HUES48 (cell line): ENCODE results near the gene RRP1.
A peak's percentile ranks its signal among the peaks of the same experiment; 100 is the strongest.

ENCODE experiments used
- H3K27ac ChIP-seq: one replicate; pipeline ENCODE4 v1.7.0; 2013; ENCODE audit warnings: low read depth, low read length, inconsistent platforms
- H3K27me3 ChIP-seq: 2 replicates; pipeline ENCODE4 v1.6.1; 2013; ENCODE audit warnings: mild to moderate bottlenecking, low read length; ENCODE audit not compliant: control insufficient read depth, insufficient read depth
- H3K36me3 ChIP-seq: 2 replicates; pipeline ENCODE4 v1.6.1; 2013; ENCODE audit warnings: low read length; ENCODE audit not compliant: control insufficient read depth, insufficient read depth
- H3K4me1 ChIP-seq: 2 replicates; pipeline ENCODE4 v1.6.1; 2013; ENCODE audit warnings: mild to moderate bottlenecking, low read length; ENCODE audit not compliant: control insufficient read depth, insufficient read depth
- H3K4me3 ChIP-seq: 2 replicates; pipeline ENCODE4 v1.5.1; 2013; ENCODE audit warnings: mild to moderate bottlenecking, low read depth, low read length
- H3K9ac ChIP-seq: 2 replicates; pipeline ENCODE4 v1.6.1; 2013; ENCODE audit warnings: mild to moderate bottlenecking, low read depth, low read length, moderate library complexity
- H3K9me3 ChIP-seq: 2 replicates; pipeline ENCODE4 v1.6.1; 2013; ENCODE audit warnings: low read length; ENCODE audit not compliant: control insufficient read depth, insufficient read depth

The RRP1 gene

DNA sequence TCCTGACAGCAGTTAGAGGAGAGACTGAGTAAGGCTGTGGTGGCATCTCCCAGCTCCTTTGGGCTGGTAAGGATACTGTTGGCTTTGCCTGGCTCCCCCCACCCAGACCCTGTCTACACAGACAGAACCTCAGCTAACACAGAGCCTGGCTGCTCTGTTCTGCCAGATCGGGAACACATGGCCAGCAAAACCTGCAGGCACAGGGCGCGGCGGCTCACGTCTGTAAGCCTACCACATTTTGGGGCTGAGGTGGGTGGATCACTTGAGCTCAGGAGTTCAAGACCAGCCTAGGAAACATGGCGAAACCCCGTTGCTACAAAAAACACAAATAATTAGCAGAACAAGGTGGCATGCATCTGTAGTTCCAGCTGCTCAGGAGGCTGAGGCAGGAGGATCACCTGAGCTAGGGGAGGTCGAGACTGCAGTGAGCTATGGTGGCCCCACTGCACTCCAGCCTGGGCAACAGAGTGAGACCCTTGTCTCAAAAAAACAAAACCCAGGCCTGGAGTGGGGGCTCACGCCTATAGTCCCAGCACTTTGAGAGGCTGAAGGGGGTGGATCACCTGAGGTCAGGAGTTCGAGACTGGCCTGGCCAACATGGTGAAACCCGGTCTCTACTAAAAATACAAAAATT is 19.9 kb upstream of the RRP1 start:
- H3K4me3 ChIP-seq: no peak overlapping the region
- H3K9me3 ChIP-seq: no peaks in the 10 kb centered on the region
- H3K9ac ChIP-seq: no peak overlapping the region
- H3K27me3 ChIP-seq: no peaks in the 10 kb centered on the region
- H3K36me3 ChIP-seq: peaks cover 15% of the 10 kb centered on the region
- peaks cover 27% of the 10 kb centered on the region for H3K4me1 ChIP-seq
- H3K27ac ChIP-seq: no peak overlapping the region

DNA sequence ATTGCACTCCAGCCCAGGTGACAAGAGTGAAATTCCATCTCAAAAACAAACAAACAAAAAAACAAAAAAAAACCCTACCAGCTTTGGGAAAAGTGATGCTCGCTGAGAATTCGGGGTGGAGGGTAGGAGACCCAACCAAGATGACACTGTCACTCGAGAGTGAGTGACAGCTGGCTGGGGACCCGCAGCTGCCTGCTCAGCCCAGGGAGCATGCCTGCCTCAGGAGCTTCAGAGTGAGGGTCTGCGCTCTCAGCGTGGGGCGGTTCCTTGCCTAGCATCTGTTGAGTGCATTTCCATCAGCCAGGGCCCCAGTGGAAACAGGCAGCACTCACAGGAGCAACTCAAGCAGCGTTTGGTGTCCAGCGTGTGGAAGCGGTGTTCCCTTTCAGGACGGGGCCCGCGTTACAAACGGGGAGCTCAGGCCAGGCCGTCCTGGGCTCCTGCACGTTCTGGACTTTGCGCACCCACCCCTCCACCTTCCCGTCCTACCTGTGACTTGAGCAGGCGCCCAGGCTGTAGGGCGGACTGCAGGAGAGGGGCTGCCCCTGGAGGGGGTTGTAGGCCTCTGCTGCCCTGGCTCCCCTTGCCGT is 19.2 kb upstream of the RRP1 start:
- Histone ChIP-seq H3K9me3 (no peaks in the 10 kb centered on the region), H3K4me3 (no peak overlapping the region), H3K9ac (no peak overlapping the region), H3K27me3 (no peaks in the 10 kb centered on the region), H3K27ac (no peak overlapping the region), H3K36me3 (peaks cover 17% of the 10 kb centered on the region), H3K4me1 (peaks cover 28% of the 10 kb centered on the region)

DNA sequence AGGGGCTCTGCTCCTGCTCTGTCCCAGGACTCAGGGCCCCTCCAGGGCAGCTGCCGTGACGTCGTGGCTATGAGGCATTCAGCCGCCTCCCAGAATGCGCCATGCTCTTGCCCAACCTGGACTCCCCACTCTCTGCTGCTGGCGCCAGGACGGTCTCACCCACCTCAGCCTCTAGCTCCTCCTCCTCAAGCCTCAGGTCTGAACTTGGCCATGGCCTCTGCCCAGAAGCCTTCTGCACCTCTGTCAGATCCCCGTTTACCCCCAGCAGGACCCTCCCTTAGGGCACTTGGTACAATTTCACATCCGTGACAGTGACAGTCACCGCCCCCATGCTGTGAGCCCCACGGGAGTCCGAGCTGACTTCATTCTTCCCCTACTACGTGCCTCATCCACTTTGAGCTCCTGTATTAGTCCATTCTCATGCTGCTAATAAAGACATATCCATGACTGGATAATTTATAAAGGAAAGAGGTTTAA is 18.1 kb upstream of the RRP1 start:
- Histone ChIP-seq H3K9me3 (no peaks in the 10 kb centered on the region), H3K36me3 (peaks cover 17% of the 10 kb centered on the region), H3K27me3 (no peaks in the 10 kb centered on the region), H3K4me3 (no peak overlapping the region), H3K27ac (no peak overlapping the region), H3K9ac (no peak overlapping the region), H3K4me1 (peaks cover 31% of the 10 kb centered on the region)

DNA sequence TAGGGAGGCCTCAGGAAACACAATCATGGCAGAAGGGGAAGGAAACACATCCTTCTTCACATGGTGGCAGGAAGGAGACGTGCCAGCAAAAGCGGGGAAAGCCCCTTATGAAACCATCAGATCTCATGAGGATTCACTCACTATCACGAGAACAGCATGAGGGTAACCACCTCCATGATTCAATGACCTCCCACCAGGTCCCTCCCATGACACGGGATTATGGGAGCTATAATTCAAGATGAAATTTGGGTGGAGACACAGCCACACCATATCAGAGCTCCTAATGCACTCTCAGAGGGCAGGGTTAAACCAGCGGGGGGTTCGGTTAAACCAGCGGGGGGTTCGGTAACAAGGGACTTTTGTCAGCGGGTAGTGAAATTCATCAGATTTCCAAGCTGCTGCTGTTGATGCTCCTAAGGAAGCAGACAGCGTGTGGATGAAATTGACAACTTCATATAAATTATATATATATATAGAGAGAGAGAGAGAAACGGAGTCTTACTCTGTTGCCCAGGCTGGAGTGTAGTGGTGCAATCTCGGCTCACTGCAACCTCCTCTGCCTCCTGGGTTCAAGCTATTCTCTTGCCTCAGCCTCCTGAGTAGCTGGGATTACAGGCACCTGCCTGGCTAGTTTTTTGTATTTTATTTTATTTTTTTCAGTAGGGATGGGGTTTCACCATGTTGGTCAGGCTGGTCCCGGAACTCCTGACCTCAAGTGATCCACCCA is 17.5 kb upstream of the RRP1 start:
- H3K27ac ChIP-seq: no peak overlapping the region
- no peaks in the 10 kb centered on the region for H3K9me3 ChIP-seq
- peaks cover 17% of the 10 kb centered on the region for H3K36me3 ChIP-seq
- H3K27me3 ChIP-seq: no peaks in the 10 kb centered on the region
- no peak overlapping the region for H3K9ac ChIP-seq
- no peak overlapping the region for H3K4me3 ChIP-seq
- peaks cover 31% of the 10 kb centered on the region for H3K4me1 ChIP-seq

GRCh38 chr21:43772425-43772821 is 17.0 kb upstream of the RRP1 start:
- H3K4me3 ChIP-seq: no peak overlapping the region
- no peaks in the 10 kb centered on the region for H3K27me3 ChIP-seq
- H3K9ac ChIP-seq: no peak overlapping the region
- no peak overlapping the region for H3K27ac ChIP-seq
- peaks cover 31% of the 10 kb centered on the region for H3K4me1 ChIP-seq
- H3K9me3 ChIP-seq: no peaks in the 10 kb centered on the region
- peaks cover 17% of the 10 kb centered on the region for H3K36me3 ChIP-seq

- Histone ChIP-seq H3K4me3 (no peak overlapping the region), H3K9me3 (no peaks in the 10 kb centered on the region), H3K36me3 (peaks cover 17% of the 10 kb centered on the region), H3K27me3 (no peaks in the 10 kb centered on the region), H3K27ac (no peak overlapping the region), H3K4me1 (peaks cover 20% of the 10 kb centered on the region), H3K9ac (no peak overlapping the region)
Measured at GRCh38 chr21:43774163-43774562, 15.2 kb upstream of the RRP1 start.

- no peaks in the 10 kb centered on the region for H3K9me3 ChIP-seq
- H3K36me3 ChIP-seq: peaks cover 17% of the 10 kb centered on the region
- H3K9ac ChIP-seq: 0 out of 2 replicates have a peak overlapping the region, but pooled peaks have one; percentile 64
- H3K4me1 ChIP-seq: peaks cover 20% of the 10 kb centered on the region
- H3K4me3 ChIP-seq: peak overlapping the region; percentile 90
- no peaks in the 10 kb centered on the region for H3K27me3 ChIP-seq
- H3K27ac ChIP-seq: no peak overlapping the region
Measured at GRCh38 chr21:43775190-43775589, 14.2 kb upstream of the RRP1 start.

DNA sequence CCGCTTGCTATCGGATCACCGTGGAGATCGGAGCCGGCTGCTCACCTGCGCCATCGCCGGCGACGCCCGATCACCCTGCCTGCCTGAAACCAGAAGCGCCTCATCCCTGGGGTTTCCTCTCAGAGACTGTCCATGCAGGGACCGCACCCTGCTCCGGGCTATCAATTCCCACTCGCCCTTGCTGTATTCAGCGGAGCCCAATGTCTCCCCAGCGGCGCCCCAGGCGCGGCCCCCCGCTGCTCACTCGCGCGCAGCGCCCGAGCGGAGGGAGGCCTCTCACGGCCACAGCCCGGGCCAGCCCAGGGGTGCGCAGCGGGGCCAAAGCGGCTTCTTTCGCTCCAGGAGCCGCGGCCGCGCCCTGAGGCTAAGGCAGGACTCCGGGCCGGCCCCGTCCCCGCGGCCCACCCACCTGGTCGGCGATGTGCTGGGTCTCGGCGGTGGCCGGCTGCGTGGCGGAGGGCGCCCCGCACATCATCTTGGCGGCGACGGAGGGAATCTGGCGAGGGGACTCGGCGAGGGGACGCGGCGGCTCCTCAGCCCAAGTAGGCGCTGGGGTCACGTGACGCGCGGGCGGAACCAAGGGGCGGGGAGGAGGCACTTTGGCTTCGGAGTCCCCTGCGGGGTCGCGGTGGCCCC is 13.5 kb upstream of the RRP1 start, which contains the start of gene CSTB:
CSTB (minus strand) TSS at position 514 of the 636 bp plus-strand sequence; CDS start at position 475, 39 bp downstream.
- H3K4me1 ChIP-seq: peaks cover 20% of the 10 kb centered on the region
- peaks cover 17% of the 10 kb centered on the region for H3K36me3 ChIP-seq
- H3K9ac ChIP-seq: peak within 1 kb of the TSS; percentile 64; the same call in 1 of the 2 replicates
- H3K27ac ChIP-seq: peak within 1 kb of the TSS; percentile 42
- no peaks in the 10 kb centered on the region for H3K9me3 ChIP-seq
- peak within 1 kb of the TSS; percentile 90 for H3K4me3 ChIP-seq
- H3K27me3 ChIP-seq: no peaks in the 10 kb centered on the region

DNA sequence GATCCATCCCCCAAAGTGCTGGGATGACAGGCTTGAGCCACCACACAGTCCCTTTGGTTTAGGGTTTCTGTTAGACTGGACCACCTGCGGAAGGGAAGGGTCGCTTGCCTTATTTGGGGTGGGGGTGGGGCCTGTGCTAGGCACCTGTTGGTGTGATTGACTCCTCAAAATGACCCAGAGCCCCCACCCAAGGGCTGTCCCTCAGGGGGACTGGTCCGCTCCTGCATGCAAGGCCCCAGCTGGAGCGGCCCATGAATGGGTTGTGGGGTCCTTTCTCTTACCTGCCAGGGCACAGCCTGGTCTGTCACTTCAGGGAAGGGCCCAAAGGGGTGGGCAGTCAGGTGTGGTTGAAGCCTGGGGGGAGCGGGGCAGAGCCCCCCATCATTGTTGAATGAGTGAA is 11.4 kb upstream of the RRP1 start:
- no peak overlapping the region for H3K9ac ChIP-seq
- peaks cover 16% of the 10 kb centered on the region for H3K36me3 ChIP-seq
- no peaks in the 10 kb centered on the region for H3K27me3 ChIP-seq
- no peaks in the 10 kb centered on the region for H3K9me3 ChIP-seq
- H3K4me1 ChIP-seq: peaks cover 7% of the 10 kb centered on the region; the same call in 1 of the 2 replicates
- no peak overlapping the region for H3K4me3 ChIP-seq
- H3K27ac ChIP-seq: no peak overlapping the region

- Histone ChIP-seq H3K9ac (no peak overlapping the region), H3K36me3 (peaks cover 9% of the 10 kb centered on the region), H3K9me3 (no peaks in the 10 kb centered on the region), H3K4me3 (no peak overlapping the region), H3K4me1 (peaks cover 7% of the 10 kb centered on the region; the same call in 1 of the 2 replicates), H3K27ac (no peak overlapping the region), H3K27me3 (no peaks in the 10 kb centered on the region)
Measured at GRCh38 chr21:43778469-43779335, 10.7 kb upstream of the RRP1 start.
